Measurements from ENCODE around the gene COLGALT1.
A peak's percentile ranks its signal among the peaks of the same experiment; 100 is the strongest.
"Not testable (repeated sequence)": the region's sequence is repeated elsewhere in the genome, so short reads cannot be mapped to it uniquely, and the experiment has no call there.

Gene COLGALT1

DNA sequence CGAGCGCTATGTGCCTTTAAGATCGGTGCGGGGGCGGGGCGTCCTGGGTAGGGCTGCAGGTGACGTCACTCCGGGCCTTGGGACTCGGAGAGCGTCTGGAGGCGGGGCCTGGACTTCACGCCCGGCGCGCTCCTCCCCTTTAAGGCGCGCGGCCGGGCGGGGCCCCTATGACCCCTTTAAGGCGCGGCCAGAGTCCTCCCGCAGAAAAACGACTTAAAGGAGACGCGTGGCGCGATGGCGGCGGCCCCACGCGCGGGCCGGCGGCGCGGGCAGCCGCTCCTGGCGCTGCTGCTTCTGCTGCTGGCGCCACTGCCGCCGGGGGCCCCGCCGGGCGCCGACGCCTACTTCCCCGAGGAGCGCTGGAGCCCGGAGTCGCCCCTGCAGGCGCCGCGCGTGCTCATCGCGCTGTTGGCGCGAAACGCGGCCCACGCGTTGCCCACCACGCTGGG is at the start of gene COLGALT1:
Gene COLGALT1 (plus strand): TSS at position 170 of the 449 bp plus-strand sequence. CDS start 65 bp downstream, at position 235.
- DNase-seq: peak; percentile 96

DNA sequence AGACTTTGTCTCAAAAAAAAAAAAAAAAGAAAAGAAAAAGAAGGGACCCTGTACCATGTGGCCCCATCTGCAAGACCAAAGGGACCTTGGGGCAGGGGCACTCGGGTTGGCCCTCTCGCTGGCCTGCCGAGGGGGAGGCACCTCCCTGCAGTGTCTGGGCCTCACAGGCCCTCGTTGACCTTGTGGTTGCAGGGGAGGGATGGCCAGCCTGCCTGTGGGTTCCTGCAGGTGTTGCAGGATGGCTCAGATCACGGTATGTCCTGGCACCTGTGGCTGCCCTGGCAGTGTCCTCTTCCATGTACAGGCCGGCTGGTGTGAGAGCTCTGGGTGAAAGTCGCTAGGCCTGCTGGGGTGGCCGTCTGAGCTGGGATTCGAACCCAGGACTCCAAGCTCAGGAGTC is 48.7 kb upstream of the COLGALT1 start:
- DNase-seq: no peak

DNA sequence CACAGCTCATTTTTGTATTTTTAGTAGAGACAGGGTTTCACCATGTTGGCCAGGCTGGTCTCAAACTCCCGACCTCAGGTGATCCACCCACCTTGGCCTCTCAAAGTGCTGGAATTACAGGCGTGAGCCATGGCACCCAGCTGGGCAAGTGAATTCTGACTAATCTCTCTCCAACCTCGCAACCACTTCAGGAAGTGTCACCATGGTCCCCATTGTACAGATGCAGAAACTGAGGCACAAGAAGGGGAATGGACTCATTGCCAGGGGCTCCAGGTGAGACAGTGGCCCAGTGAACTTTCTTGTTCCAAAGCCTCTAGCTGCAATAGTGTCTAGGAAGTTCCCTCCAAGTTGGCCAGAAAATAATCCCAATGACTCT is 46.9 kb upstream of the COLGALT1 start:
- DNase-seq: not testable (repeated sequence)

DNA sequence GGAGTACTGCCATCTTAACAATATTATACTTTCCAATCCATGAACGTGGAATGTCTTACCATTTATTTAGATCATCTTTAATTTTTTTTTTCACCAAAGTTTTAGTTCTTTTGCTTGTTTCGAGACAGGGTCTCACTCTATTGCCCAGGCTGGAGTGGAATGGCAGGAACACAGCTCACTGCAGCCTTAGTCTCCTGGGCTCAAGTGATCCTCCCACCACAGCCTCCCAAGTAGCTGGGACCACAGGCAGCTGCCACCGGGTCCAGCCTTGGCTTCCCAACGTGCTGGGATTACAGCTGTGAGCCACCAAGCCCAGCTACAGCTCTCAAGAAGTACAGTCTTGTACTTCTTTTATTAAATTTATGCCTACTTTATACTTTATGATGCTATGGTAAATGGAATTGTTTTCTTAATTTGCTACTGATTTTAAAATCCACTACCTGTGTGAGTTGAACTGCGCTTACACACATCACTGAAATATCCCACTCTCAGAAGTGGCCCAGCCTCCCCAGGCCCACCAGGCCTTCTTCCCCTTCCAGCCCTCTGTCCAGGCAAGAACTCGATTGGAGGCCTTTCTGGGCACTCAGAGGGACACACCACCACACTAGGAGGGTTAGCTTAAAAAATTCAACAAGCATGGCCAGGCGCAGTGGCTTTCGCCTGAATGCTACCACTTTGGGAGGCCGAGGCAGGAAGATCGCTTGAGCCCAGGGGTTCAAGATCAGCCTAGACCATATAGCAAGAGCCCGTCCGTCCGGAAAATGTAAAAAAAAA is 45.0 kb upstream of the COLGALT1 start:
- DNase-seq: no peak

DNA sequence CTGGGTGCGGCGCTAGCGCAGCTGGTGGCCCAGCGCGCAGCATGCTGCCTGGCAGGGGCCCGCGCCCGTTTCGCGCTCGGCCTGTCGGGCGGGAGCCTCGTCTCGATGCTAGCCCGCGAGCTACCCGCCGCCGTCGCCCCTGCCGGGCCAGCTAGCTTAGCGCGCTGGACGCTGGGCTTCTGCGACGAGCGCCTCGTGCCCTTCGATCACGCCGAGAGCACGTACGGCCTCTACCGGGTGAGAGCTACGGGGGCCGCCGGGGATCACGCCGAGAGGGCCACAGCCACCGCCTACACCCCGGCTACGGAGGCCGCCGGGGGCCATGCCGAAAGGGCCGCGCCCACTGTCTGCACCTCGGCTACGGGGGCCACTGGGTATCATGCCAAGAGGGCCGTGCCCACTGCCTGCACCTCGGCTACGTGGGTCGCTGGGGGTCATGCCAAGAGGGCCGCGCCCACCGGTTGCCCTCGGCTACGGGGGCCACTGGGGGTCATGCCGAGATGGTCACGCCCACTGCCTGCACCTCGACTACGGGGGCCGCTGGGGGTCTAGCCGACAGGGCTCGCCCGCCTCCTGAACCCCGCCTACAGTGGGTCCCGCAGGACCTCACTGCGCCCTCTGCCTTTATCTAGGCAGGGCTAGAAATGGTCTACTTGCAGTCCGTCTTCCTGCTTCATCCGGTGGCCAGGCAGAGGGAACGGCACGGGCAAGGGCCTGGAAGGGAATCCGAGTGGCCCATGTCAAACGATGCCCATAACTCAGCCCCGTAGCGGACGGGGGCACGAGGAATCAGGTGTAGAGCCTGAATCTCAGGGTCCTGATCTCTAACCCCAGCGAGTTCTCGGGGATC is 43.5 kb upstream of the COLGALT1 start:
- peak; percentile 75 for DNase-seq

DNA sequence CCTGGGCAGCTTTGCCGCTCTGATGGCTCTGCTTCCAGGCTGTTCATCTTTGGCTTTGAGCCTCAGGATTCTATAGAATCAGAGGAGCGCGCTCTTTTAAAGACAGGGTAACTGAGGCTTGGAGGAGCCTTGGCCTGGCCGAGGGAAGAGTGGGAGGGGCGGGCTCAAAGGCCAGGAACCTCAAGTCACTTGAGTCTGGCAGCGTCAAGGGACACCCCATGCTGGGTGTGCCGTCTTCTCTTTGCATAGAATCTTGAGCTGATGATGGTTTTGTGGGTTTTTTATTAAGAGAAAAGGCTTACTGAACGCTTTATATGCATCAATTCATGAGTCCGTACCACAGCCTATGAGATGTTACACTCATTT is 42.9 kb upstream of the COLGALT1 start:
- no peak for DNase-seq

DNA sequence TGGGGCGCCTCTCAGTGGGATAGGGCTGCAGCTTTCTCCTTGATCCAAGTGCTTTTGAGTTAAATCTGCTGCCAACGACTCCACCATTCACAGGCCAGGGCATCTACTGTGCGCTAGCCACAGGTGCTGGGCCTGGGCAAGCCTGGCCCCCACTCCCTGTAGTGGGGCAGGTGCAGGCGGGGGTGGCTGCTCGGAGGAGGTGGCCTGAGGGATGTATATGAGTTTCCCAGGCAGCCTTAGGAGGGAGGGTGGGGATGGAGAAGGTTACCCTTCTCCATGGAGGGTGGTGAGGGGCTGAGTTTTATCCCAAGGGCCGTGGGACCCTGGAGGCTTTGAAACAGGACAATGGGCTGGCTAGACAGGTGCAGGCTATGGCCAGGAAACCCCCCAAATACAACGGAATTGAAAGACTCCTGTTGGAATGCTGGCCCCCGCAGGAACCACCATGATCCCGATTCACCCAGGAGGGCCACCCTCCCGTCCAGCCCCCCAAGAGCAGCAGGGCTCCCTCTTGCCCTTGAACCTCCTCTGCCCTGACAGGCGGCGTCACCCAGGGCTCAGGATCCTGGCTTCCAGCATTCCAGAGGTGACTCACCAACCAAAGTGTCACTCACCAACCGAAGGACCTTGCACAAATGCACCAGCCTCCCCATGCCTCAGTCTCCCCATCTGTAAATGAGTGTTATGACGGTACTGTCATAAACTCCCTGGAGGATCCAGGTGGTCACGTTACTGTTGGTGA is 39.9 kb upstream of the COLGALT1 start:
- no peak for DNase-seq

DNA sequence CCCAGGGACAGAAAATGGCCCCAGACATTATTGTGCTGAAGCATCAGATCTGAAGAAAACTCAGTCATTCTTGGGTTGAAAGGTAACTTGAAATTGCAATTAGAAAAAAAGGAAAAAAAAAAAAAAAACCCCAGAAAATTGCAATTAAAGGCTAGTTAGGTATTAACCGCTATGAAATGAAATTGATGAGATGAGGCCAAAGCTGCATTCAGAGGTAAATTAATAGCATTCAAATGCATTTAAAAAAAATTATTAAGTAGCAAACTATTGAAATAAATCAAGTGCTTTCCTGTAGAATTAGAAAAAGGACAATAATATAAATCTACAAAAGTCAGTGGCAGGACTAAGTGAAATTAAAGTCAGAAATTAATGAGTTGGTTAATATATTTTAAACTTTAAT is 37.6 kb upstream of the COLGALT1 start:
- no peak for DNase-seq

DNA sequence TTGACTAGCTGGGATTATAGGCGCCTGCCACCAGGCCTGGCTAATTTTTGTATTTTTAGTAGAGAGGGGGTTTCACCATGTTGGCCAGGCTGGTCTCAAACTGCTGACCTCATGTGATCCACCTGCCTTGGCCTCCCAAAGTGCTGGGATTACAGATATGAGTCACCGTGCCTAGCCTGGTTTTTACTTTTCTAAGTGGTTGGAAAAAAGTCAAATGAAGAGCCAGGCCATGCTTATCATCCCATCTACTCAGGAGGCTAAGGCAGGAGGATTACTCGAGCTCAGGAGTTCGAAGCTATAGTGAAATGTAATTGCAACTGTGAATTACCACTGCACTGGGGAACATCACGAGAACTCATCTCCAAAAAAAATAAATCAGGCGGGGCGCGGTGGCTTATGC is 36.8 kb upstream of the COLGALT1 start:
- DNase-seq: not testable (repeated sequence)

DNA sequence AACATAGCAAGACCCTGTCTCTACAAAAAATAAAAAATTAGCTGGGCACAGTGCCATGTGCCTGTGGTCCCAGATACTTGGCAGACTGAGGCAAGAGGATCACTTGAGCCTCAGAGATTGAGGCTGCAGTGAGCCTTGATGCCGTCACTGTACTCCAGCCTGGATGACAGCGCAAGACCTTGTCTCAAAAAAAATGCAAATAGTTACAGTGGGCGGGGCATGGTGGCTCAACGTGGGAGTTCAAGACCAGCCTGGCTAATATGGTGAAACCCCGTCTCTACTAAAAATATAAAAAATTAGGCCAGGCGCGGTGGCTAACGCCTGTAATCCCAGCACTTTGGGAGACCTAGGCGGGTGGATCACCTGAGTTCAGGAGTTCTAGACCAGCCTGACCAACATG is 35.5 kb upstream of the COLGALT1 start:
- no peak for DNase-seq

DNA sequence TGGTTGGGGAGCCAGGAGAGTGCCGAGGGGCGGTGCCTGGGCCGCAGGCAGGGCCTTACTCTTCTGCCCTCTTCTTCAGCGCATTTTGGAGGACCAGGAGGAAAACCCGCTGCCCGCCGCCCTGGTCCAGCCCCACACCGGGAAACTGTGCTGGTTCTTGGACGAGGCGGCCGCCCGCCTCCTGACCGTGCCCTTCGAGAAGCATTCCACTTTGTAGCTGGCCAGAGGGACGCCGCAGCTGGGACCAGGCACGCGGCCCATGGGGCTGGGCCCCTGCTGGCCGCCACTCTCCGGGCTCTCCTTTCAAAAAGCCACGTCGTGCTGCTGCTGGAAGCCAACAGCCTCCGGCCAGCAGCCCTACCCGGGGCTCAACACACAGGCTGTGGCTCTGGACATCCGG is 34.6 kb upstream of the COLGALT1 start:
- no peak for DNase-seq

DNA sequence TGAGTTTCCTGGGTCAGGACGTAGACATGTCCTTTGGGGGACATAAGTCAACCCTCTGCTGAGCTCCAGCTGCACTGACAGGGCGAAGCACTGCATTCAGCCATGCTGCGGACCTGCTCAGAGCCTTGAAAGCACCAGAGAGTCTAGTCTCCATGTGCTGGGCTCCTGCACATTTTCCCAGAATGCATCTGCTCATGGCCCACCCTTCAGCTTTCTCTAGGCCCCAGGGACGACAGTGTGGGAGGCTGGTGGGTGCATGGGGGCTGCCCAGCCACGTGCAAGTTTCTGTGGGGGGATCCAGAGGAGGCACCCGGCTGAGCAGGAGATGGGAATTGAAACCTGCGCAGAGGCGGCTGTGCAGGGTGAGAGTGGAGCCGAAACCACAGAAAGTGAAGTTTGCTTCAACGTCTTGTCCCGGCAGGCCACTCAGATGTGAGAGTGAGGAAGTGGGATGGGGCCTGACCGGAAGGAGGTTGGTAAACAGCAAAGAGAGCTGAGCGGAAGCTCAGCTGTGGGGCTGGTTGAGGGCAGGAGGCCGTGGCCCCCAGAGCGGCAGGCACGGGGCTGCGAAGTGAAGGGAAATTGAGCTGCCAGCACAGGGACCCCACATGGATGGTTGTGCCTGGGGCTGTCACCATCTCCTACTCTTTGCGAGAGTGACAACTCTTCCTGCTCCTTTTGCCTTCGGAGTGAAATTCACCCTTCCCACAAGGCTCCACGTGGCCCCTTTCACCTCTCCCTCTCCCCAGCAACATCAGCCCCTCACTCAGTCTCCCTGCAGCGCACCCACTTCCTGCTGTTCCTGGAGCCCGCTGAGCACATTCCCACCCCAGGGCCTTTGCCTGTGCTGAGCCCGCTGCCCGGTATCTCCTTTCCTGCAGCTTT is 32.2 kb upstream of the COLGALT1 start:
- no peak for DNase-seq

DNA sequence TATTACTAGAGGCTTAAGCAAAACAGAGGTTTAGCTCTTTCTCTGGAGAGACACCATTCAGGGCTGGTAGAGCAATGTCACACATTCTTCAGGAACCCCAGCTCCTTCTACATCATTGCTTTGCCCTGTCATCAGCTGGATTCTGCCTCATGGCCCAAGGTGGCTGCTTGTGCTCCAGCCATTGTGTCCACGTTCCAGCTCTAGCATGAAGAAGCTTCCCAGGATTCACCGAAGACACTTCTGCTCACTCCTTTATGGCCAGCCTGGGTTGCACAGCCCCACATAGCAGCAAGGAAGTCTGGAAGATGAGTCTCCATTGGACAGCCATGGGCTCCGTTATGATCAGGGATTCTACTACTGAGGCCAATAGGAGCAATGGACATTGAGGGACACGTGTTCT is 30.8 kb upstream of the COLGALT1 start:
- no peak for DNase-seq

DNA sequence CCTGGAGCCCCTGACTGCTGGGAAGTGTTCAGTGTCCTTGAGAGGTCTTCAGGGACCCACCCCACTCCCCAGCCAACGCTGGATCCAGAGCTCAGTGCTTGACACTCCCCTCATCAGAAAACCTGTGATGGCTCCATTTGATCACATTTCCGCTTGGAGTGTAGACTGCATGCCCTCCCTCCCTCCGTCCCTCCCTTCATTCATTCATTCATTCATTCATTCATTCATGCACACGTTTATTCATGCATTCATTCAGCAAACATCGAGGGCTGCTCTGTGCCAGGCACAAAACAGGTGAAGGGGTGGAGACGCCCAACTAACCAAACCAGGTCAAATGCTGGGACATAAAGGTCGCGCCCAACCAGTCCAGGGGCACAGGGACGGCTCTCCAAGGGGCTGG is 30.3 kb upstream of the COLGALT1 start:
- DNase-seq: no peak

DNA sequence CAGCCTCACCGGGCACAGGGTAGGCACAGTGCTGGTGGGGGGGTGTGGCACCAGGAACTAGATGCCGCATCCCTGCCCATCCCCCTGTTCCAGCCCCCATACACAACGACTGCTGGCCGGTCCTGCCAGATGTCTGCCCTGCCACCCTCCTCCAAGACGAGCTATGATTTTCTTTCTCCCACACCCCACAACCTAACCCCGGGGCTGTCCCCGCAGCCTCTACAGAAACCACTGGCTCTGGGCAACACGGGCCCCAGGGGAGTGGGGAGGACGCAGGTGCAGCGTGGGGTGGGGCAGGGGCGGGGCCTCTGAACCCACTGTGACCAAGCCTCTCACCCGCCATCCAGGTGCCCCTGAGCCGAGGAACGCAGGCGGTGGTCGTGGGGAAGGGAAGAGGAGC is 28.5 kb upstream of the COLGALT1 start:
- no peak for DNase-seq

DNA sequence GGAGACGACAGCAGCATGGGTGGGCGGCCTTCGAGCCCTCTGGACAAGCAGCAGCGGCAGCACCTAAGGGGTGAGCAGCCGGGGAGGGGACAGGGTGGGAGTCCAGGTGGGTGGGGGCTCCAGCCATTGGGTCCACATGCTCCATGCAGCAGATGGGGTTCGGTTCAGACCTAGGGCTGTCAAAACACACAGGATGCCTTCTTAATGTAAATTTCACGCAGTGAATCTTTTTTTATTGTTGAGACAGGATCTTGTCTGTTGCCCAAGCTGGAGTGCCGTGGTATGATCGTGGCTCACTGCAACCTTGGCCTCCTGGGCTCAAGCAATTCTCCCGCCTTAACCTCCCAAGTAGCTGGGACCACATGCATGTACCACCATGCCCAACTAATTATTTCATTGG is 28.1 kb upstream of the COLGALT1 start:
- DNase-seq: no peak

DNA sequence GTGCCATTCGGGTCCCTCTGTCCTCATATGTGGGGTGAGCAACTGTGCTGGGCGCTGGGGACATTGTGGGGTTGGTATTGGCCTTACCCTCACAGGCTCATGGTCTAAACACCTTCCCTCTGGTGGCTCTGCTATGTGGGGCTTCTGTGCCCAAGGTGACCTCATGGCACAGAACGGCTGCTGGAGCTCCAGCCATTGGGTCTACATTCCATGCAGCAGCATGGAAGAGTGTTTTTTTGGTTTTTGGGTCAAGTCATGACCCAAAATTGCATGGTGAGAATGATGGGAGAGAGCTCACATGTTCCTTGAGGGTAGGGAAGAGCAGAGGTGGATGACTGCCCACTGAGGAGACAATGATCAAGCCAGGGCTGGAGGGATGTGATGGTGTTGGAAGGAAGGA is 26.8 kb upstream of the COLGALT1 start:
- no peak for DNase-seq

DNA sequence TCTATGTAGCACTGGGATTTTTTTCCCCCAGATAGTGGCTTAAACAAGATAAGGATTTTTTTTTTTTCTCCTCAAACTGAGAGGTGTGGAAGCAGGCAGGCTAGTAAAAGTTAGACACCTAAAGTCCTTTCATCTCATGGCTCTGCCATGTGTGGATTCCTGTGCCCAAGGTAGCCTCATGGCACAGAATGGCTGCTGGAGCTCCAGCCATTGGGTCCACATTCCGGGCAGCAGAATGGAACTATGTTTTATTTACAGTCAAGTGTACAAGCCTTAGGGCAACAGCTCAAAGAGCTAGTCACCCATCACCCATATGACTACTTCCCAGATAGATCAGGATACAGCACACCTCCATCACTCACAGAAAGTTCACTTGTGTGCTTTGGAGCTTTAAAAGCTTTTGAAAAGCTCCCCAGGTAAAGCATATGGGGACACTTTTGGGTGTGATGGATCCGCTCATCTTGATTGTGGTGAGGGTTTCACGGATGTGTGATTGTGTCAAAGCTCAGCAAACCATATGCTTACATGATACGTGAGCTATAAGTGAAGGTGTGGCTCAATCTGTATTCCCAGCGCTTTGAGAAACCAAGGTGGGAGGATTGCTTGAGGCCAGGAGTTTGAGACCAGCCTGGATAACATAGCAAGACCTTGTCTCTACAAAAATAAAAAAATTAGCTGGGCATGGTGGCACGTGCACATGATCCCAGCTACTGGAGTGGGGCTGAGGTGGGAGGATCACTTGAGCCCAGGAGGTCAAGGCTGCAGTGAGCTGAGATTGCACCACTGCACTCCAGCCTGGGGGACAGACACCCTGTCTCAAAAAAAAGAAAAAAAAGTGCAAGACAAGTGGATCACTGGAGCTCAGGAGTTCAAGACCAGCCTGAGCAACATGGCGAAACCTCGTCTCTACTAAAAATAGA is 25.9 kb upstream of the COLGALT1 start:
- DNase-seq: no peak

DNA sequence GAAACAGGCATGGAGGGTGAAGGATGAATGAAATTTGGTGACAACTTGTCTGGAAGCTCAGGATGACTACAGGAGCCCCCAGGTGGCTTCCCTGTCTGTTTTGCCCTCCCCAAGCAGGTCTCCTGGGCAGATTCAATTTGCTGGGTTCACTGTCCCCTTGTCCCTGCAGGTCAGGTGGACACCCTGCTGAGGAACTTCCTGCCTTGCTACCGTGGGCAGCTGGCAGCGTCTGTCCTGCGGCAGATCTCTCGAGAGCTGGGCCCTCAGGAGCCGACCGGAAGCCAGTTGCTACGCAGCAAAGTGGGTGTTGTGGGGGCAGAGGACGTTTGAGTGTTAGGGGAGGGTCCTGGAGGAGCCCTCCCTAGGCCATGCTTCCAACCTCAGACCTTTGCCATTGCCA is 24.9 kb upstream of the COLGALT1 start:
- DNase-seq: peak; percentile 65

DNA sequence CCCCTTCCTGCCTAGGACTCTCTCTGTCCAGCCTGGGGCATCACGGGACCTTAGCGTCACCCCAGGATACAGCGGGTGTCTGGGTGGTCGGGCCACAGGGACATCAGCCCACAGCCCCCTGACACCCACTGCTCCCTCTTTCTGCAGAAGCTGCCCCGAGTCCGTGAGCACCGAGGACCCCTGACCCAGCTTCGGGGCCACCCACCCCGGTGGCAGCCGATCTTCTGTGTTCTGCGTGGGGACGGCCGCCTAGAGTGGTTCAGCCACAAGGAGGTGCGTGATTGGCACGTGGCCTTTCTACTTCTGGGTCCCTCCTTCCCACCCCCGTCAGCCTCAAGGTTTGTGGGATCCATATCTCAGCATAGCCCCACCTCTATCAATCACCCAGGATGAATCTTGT is 23.3 kb upstream of the COLGALT1 start:
- no peak for DNase-seq

DNA sequence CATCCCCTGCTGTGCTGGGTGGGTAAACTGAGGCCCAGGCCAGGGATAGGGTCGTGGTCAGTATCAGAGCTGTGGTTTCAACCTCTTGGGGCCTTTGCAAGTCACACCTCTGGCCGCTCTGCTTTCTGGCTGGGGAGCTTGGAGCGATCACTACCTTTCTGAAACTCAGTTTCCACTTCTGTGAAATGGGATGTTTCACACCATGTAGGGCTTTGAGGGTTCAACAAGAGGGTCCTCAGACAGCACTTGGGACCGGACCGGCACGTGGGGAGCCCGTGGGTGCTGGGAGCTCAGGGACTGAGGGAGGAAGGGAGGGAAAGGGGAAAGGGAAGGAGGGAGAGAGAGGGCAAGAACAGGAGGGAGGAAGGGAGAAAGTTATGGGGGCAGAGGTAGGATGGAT is 22.9 kb upstream of the COLGALT1 start:
- no peak for DNase-seq

Data from NCI-H774 (cell line).